HepG2 (cell line): ENCODE measurements around the gene ZFAND6. TPM values are rescaled to one million over a fixed set of nuclear protein-coding genes. Genes with fewer than 3 reads are reported as not detected.

Experiments
- ATAC-seq: fragments of 200-7000 bp; cut with Tn5 transposase; 3 replicates; pipeline ENCODE4 v1.9.1; 2020; ENCODE audit warnings: mild to moderate bottlenecking, moderate library complexity
- BruUV-seq: library from RNA; stranded (reverse); fragments of 400-500 nt; replicated peaks from 2 replicates; lab custom pipeline; 2021; lab: Mats Ljungman, UMichigan
- CTCF ChIA-PET: fragments of 300-600 bp; formaldehyde crosslinking; extraction: SDS; loops from one replicate; lab custom pipeline; 2021; ENCODE audit warnings: low total read pairs, inconsistent platforms, low intra/inter-chr PET ratio; lab: Yijun Ruan, JAX
- POLR2A ChIA-PET: fragments of 350-600 bp; sonication (Branson Sonifier 250); formaldehyde crosslinking; loops from one replicate; lab custom pipeline; 2020; ENCODE audit warnings: antibody characterized with exemption, inconsistent platforms; lab: Yijun Ruan, JAX
- DNase-seq: peaks from one replicate; pipeline ENCODE4 v3.0.0-alpha.2; 2015; ENCODE audit warnings: low spot score
- FAIRE-seq: peaks from 3 replicates; lab custom pipeline; 2011; peaks lifted over from hg19 to GRCh38; lab: Jason Lieb, UNC
- H2AFZ ChIP-seq: one replicate; pipeline ENCODE4 v1.6.1; 2011; ENCODE audit warnings: low read length, inconsistent platforms
- H3K27ac ChIP-seq: fragments of 300-600 bp; 3 replicates; pipeline ENCODE4 v1.8.0; 2011; ENCODE audit warnings: mixed run types, mild to moderate bottlenecking, mixed read lengths, low read length, inconsistent platforms; ENCODE audit not compliant: insufficient read depth; ENCODE audit errors: extremely low read length
- H3K27me3 ChIP-seq, 2 experiments: fragments of 200-600 bp in 1 of 2; 2 replicates in 1 of 2; 3 replicates in 1 of 2; pipeline versions ENCODE4 v1.6.0 to v1.8.0; 2011; ENCODE audit warnings: low read length in 2 of 2, mild to moderate bottlenecking in 2 of 2, moderate library complexity in 2 of 2, inconsistent platforms in 1 of 2; ENCODE audit not compliant: insufficient read depth in 2 of 2, control insufficient read depth in 1 of 2
- H3K36me3 ChIP-seq, 2 experiments: fragments of 200-600 bp in 1 of 2; replicated peaks in 1 of 2; 2 replicates in 1 of 2; 3 replicates in 1 of 2; pipeline versions ENCODE4 v1.5.1 to v1.8.0; 2011; ENCODE audit warnings: low read length in 2 of 2, inconsistent platforms in 1 of 2; ENCODE audit not compliant: insufficient read depth in 2 of 2, control insufficient read depth in 1 of 2
- H3K4me1 ChIP-seq: 2 replicates; pipeline ENCODE4 v1.5.1; 2012; ENCODE audit warnings: low read length, inconsistent platforms; ENCODE audit not compliant: insufficient read depth
- H3K4me2 ChIP-seq: 2 replicates; pipeline ENCODE4 v1.6.0; 2011; ENCODE audit warnings: low read depth, low read length, inconsistent platforms
- H3K4me3 ChIP-seq, 3 experiments: fragments of 200-600 bp in 1 of 3; sonication (generic), shearing (Covaris generic) in 1 of 3; replicated peaks in 1 of 3; 2 replicates each; pipeline ENCODE4 v1.5.1; 2011 to 2016; ENCODE audit warnings: low read length in 3 of 3, inconsistent platforms in 2 of 3, low read depth in 2 of 3, mild to moderate bottlenecking in 2 of 3, control low read depth in 1 of 3, mixed read lengths in 1 of 3; ENCODE audit not compliant: insufficient read depth in 1 of 3
- H3K79me2 ChIP-seq: one replicate; pipeline ENCODE4 v1.6.1; 2011; ENCODE audit warnings: low read length, inconsistent platforms; ENCODE audit not compliant: insufficient read depth
- H3K9ac ChIP-seq: 2 replicates; pipeline ENCODE4 v1.6.0; 2011; ENCODE audit warnings: mild to moderate bottlenecking, low read depth, low read length, inconsistent platforms; ENCODE audit not compliant: insufficient read depth
- H3K9me3 ChIP-seq: 2 replicates; pipeline ENCODE4 v1.5.1; 2012; ENCODE audit warnings: mild to moderate bottlenecking, low read length
- H4K20me1 ChIP-seq: 2 replicates; pipeline ENCODE4 v1.6.0; 2011; ENCODE audit warnings: inconsistent platforms, mild to moderate bottlenecking, low read length, moderate library complexity; ENCODE audit not compliant: insufficient read depth
- SALL1 ChIP-seq: sonication (generic); formaldehyde crosslinking; IDR thresholded peaks from 2 replicates; pipeline ENCODE4 v1.8.0; 2022; ENCODE audit warnings: mild to moderate bottlenecking, missing genetic modification reagents
- TEAD2 ChIP-seq: sonication (generic); formaldehyde crosslinking; IDR thresholded peaks from 2 replicates; pipeline ENCODE4 v1.9.0; 2021; ENCODE audit warnings: missing genetic modification reagents
- THYN1 ChIP-seq: sonication (generic); formaldehyde crosslinking; IDR thresholded peaks from 2 replicates; pipeline ENCODE4 v1.8.1; 2023; ENCODE audit warnings: low read depth, mild to moderate bottlenecking, moderate library complexity, missing genetic modification reagents, borderline replicate concordance
- ZBTB7A ChIP-seq: sonication (generic); formaldehyde crosslinking; IDR thresholded peaks from 2 replicates; pipeline ENCODE4 v1.8.0; 2022; ENCODE audit warnings: mild to moderate bottlenecking, missing genetic modification reagents
- ZNF230 ChIP-seq: sonication (generic); formaldehyde crosslinking; IDR thresholded peaks from 2 replicates; pipeline ENCODE4 v1.4.0; 2020; ENCODE audit warnings: mild to moderate bottlenecking, missing genetic modification reagents
- ZNF292 ChIP-seq: sonication (generic); formaldehyde crosslinking; IDR thresholded peaks from 2 replicates; pipeline ENCODE4 v1.8.1; 2022; ENCODE audit warnings: mild to moderate bottlenecking, low read depth, missing genetic modification reagents, borderline replicate concordance
- ZNF768 ChIP-seq: sonication (generic); formaldehyde crosslinking; IDR thresholded peaks from 2 replicates; pipeline ENCODE4 v1.4.0; 2020; ENCODE audit warnings: missing genetic modification reagents
- WGBS: methylation state at CpG from one replicate; pipeline ENCODE4 v1.1.6; 2017; ENCODE audit warnings: low lambda C conversion rate; 5-methylcytosine and 5-hydroxymethylcytosine counted together
- in situ Hi-C: cut with HindIII; loops from 2 replicates; pipeline ENCODE4 v1.10.0; 2017; ENCODE audit warnings: low pct_unique_long_range_greater_than_20kb; ENCODE audit not compliant: extremely low pct_ligation_motif_present
- intact Hi-C: fragments of 100-400 bp; cut with micrococcal nuclease; formaldehyde crosslinking; loops from one replicate; pipeline ENCODE4 v1.10.0; 2022; ENCODE audit not compliant: unreplicated experiment
- polyA plus RNA-seq, 8 experiments: library from polyadenylated mRNA; depleted of rRNA in 3 of 8; stranded (reverse) in 7 of 8; unstranded in 1 of 8; fragments of >200 nt; fragmentation: Illumina TruSeq in 4 of 8; extraction: Trizol in 4 of 8; gene quantifications; 2 replicates each; pipeline versions ENCODE4 v1.2.1 to v1.2.3, GENCODE V29; 2011 to 2016; ENCODE audit warnings: low read depth in 4 of 8, missing spikeins in 1 of 8, mixed read lengths in 1 of 8; ENCODE audit not compliant: insufficient read depth in 1 of 8
- total RNA-seq, 5 experiments: library from RNA; depleted of rRNA; stranded (reverse); fragments of >200 nt; fragmentation: Illumina TruSeq; extraction: Trizol; gene quantifications; 2 replicates each; pipeline ENCODE4 v1.2.3, GENCODE V29; 2016; ENCODE audit warnings: low read depth in 1 of 5
- TF ChIP-seq, protein P1 (sequence below), 2 experiments: fragments of 450-650 bp in 1 of 2; sonication (generic) in 1 of 2; formaldehyde crosslinking; IDR thresholded peaks; 2 replicates each; pipeline versions ENCODE4 v1.5.0 to v1.8.0; 2020 to 2022; ENCODE audit warnings: mild to moderate bottlenecking in 1 of 2, missing genetic modification reagents in 1 of 2

The ZFAND6 gene
- total and polyA plus RNA-seq, 2 of the 13 experiments (the other 11 are each of a cell fraction or from before 2014, with no cell fraction given), result 84.2 to 115 TPM

DNA sequence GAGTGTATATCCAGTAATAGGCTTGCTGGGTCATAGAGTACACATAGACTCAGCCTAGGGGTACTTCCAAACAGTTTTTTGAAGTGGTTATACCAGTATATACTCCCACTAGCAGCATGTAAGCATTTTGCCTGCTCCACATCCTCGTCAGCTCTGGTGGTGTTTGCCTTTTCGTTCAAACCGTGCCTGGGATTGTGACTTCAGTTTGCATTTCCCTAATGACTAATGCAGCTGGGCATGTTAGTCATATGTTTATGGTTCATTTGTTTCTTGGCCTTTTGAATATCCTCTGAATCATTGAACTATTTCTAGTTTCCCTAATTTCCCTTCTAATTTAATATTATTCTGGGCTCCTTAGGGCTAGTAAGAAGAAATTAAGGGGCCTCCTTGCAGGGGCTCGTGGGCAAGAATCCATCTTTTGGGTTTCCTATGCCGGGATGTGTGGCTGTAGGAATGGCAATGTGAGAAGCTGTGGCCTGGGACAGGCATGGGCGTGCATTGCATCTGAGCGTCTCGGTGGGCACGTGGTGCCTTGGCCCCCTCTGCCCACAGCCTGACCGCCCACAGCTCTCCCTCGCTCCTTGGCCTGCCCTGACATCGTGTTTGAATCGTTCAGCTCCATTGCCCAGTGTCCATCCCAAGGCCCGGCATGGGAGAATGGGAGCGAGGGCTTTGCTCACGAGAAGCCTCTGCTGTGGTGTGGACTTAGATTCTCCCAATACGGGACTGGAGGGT, 119.7 kb downstream of the ZFAND6 start:
- Histone ChIP-seq H3K27me3 (no peaks in the 10 kb centered on the region; a peak in 1 of 5 replicates), H3K79me2 (no peaks in the 10 kb centered on the region), H3K4me3 (no peak overlapping the region), H3K4me1 (no peaks in the 10 kb centered on the region), H3K27ac (no peak overlapping the region), H3K9me3 (no peaks in the 10 kb centered on the region), H3K4me2 (no peak overlapping the region), H3K9ac (no peak overlapping the region), H2AFZ (no peak overlapping the region), H4K20me1 (no peaks in the 10 kb centered on the region), H3K36me3 (peaks cover 23 to 84% of the 10 kb centered on the region in 2 experiments)
- no peak for TF ChIP-seq ZNF768 (CRISPR knock-in tag)
- TF ChIP-seq ZNF230 (CRISPR knock-in tag), result no peak
- TF ChIP-seq THYN1 (CRISPR knock-in tag), result no peak
- TF ChIP-seq TEAD2, result no peak
- TF ChIP-seq, protein P1, sequence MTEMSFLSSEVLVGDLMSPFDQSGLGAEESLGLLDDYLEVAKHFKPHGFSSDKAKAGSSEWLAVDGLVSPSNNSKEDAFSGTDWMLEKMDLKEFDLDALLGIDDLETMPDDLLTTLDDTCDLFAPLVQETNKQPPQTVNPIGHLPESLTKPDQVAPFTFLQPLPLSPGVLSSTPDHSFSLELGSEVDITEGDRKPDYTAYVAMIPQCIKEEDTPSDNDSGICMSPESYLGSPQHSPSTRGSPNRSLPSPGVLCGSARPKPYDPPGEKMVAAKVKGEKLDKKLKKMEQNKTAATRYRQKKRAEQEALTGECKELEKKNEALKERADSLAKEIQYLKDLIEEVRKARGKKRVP (CRISPR knock-in tag; IDR thresholded peaks at IDR 0.05), result no peak
- TF ChIP-seq SALL1 (CRISPR knock-in tag), result no peak
- TF ChIP-seq ZNF292 (CRISPR knock-in tag), result no peak
- no peak for TF ChIP-seq ZBTB7A (CRISPR knock-in tag)
- ChIA-PET CTCF (no interaction called here), POLR2A (interaction anchor here (1.7 kb wide), 1 partner anchor 13 kb away, joined by 4 read pairs; no protein-coding TSS in a partner anchor)
- in situ Hi-C loops, result no loop called here
- intact Hi-C loops, result no loop called here
- BruUV-seq, result no TSS peak
- ATAC-seq (no peak), FAIRE-seq (no peak), DNase-seq (no peak)
- WGBS, result 96% methylated on average over 17 of the region's 17 CpGs
